Loucy (cell line): ENCODE results near the gene MGRN1.

ENCODE experiments used
- H2AFZ ChIP-seq: fragments of 200-600 bp; sonication (generic); 2 replicates; pipeline ENCODE4 v1.6.0; 2016; ENCODE audit warnings: antibody characterized with exemption, mild to moderate bottlenecking, low read length, moderate library complexity
- H3F3A ChIP-seq: fragments of 200-600 bp; 2 replicates; pipeline ENCODE4 v1.6.0; 2016; ENCODE audit warnings: antibody characterized with exemption, low read depth, mild to moderate bottlenecking
- H3K27me3 ChIP-seq: fragments of 200-600 bp; sonication (generic); 2 replicates; pipeline ENCODE4 v1.6.1; 2014; ENCODE audit warnings: low read length, mild to moderate bottlenecking; ENCODE audit not compliant: insufficient read depth, poor library complexity, severe bottlenecking
- H3K36me3 ChIP-seq: fragments of 200-600 bp; sonication (generic); 2 replicates; pipeline ENCODE4 v1.6.1; 2016; ENCODE audit warnings: low read length; ENCODE audit not compliant: insufficient read depth
- H3K4me1 ChIP-seq: fragments of 200-600 bp; sonication (generic); 2 replicates; pipeline ENCODE4 v1.5.1; 2014; ENCODE audit warnings: low read length, mild to moderate bottlenecking; ENCODE audit not compliant: insufficient read depth, poor library complexity, severe bottlenecking
- H3K4me2 ChIP-seq: fragments of 200-600 bp; sonication (generic); 2 replicates; pipeline ENCODE4 v1.6.0; 2014; ENCODE audit warnings: antibody characterized with exemption, low read length, low read depth, mild to moderate bottlenecking; ENCODE audit not compliant: poor library complexity, severe bottlenecking
- H3K4me3 ChIP-seq: fragments of 200-600 bp; sonication (generic); 2 replicates; pipeline ENCODE4 v1.5.1; 2014; ENCODE audit warnings: low read length, mild to moderate bottlenecking, mixed read lengths; ENCODE audit not compliant: poor library complexity, severe bottlenecking
- H3K79me2 ChIP-seq: fragments of 200-600 bp; sonication (generic); 2 replicates; pipeline ENCODE4 v1.6.1; 2014; ENCODE audit warnings: low read length; ENCODE audit not compliant: insufficient read depth
- H3K9ac ChIP-seq: fragments of 200-600 bp; sonication (generic); 2 replicates; pipeline ENCODE4 v1.6.0; 2014; ENCODE audit warnings: mild to moderate bottlenecking, low read depth, low read length, moderate library complexity; ENCODE audit not compliant: poor library complexity, severe bottlenecking
- H3K9me2 ChIP-seq: fragments of 200-600 bp; sonication (generic); replicated peaks from 2 replicates; pipeline ENCODE4 v1.6.1; 2016; ENCODE audit warnings: low read depth, low read length, mixed read lengths
- H3K9me3 ChIP-seq: fragments of 200-600 bp; sonication (generic); 2 replicates; pipeline ENCODE4 v1.6.1; 2014; ENCODE audit warnings: mild to moderate bottlenecking, antibody characterized with exemption, low read length, low read depth; ENCODE audit not compliant: insufficient read depth
- H4K20me1 ChIP-seq: fragments of 200-600 bp; sonication (generic); 2 replicates; pipeline ENCODE4 v1.6.0; 2014; ENCODE audit warnings: antibody characterized with exemption, low read length, mild to moderate bottlenecking; ENCODE audit not compliant: insufficient read depth, poor library complexity, severe bottlenecking
- CTCF ChIP-seq: fragments of 200-600 bp; sonication (generic); conservative IDR thresholded peaks from 2 replicates; pipeline ENCODE4 v1.5.1; 2014; ENCODE audit warnings: mild to moderate bottlenecking, antibody characterized with exemption, low read length
- EZH2phosphoT487 ChIP-seq: fragments of 200-600 bp; IDR thresholded peaks from 2 replicates; pipeline ENCODE4 v1.6.1; 2018; ENCODE audit warnings: antibody characterized with exemption, mild to moderate bottlenecking, moderate library complexity, borderline replicate concordance

Gene MGRN1

GRCh38 chr16:4701791-4702465 is 77.3 kb downstream of the MGRN1 start:
- Histone ChIP-seq H4K20me1 (no peaks in the 10 kb centered on the region), H2AFZ (no peak overlapping the region), H3K79me2 (no peaks in the 10 kb centered on the region), H3F3A (no peaks in the 10 kb centered on the region), H3K4me3 (no peak overlapping the region), H3K9me2 (no peaks in the 10 kb centered on the region), H3K36me3 (no peaks in the 10 kb centered on the region), H3K4me2 (no peak overlapping the region), H3K27me3 (no peaks in the 10 kb centered on the region), H3K9me3 (no peaks in the 10 kb centered on the region), H3K9ac (no peak overlapping the region), H3K4me1 (no peaks in the 10 kb centered on the region)
- TF ChIP-seq CTCF = no peak
- TF ChIP-seq EZH2phosphoT487 = no peak

GRCh38 chr16:4702466-4702808 is 77.8 kb downstream of the MGRN1 start:
- H3K9me2 ChIP-seq = no peaks in the 10 kb centered on the region
- no peak overlapping the region for H2AFZ ChIP-seq
- no peaks in the 10 kb centered on the region for H3K36me3 ChIP-seq
- no peaks in the 10 kb centered on the region for H3K27me3 ChIP-seq
- H3K4me1 ChIP-seq = no peaks in the 10 kb centered on the region
- TF ChIP-seq EZH2phosphoT487 = no peak
- no peak for TF ChIP-seq CTCF
- H3K4me3 ChIP-seq = no peak overlapping the region
- no peaks in the 10 kb centered on the region for H3F3A ChIP-seq
- H3K9ac ChIP-seq = no peak overlapping the region
- H4K20me1 ChIP-seq = no peaks in the 10 kb centered on the region
- H3K9me3 ChIP-seq = no peaks in the 10 kb centered on the region
- H3K79me2 ChIP-seq = no peaks in the 10 kb centered on the region
- H3K4me2 ChIP-seq = no peak overlapping the region

- no peaks in the 10 kb centered on the region for H3F3A ChIP-seq
- no peak overlapping the region for H2AFZ ChIP-seq
- no peak overlapping the region for H3K4me3 ChIP-seq
- no peaks in the 10 kb centered on the region for H3K9me3 ChIP-seq
- H4K20me1 ChIP-seq = no peaks in the 10 kb centered on the region
- H3K27me3 ChIP-seq = no peaks in the 10 kb centered on the region
- no peaks in the 10 kb centered on the region for H3K79me2 ChIP-seq
- no peaks in the 10 kb centered on the region for H3K9me2 ChIP-seq
- peak overlapping the region; percentile 17 for H3K9ac ChIP-seq
- no peaks in the 10 kb centered on the region for H3K4me1 ChIP-seq
- TF ChIP-seq EZH2phosphoT487 (no peak), CTCF (no peak)
- no peaks in the 10 kb centered on the region for H3K36me3 ChIP-seq
- peak overlapping the region; percentile 29 for H3K4me2 ChIP-seq
Measured at GRCh38 chr16:4703906-4704305, 79.3 kb downstream of the MGRN1 start.
